H9 (cell line): ENCODE measurements around the gene LRRC28. TPM values are rescaled to one million over a fixed set of nuclear protein-coding genes. Genes with fewer than 3 reads are reported as not detected.

ENCODE experiments used
- DNase-seq: peaks from one replicate; pipeline ENCODE4 v3.0.0-alpha.2; 2017
- H2AFZ ChIP-seq: one replicate; pipeline ENCODE4 v1.6.1; 2013; ENCODE audit warnings: mild to moderate bottlenecking, low read length, control low read depth, moderate library complexity
- H2AK5ac ChIP-seq: 2 replicates; pipeline ENCODE4 v1.6.1; 2013; ENCODE audit warnings: low read length, control low read depth, mixed read lengths; ENCODE audit not compliant: insufficient read length
- H2BK120ac ChIP-seq: one replicate; pipeline ENCODE4 v1.6.1; 2013; ENCODE audit warnings: low read depth, mild to moderate bottlenecking, low read length, control low read depth, inconsistent platforms; ENCODE audit not compliant: poor library complexity, severe bottlenecking
- H2BK12ac ChIP-seq: 2 replicates; pipeline ENCODE4 v1.6.1; 2013; ENCODE audit warnings: low read length, control low read depth, mixed read lengths, low read depth; ENCODE audit not compliant: insufficient read length
- H2BK15ac ChIP-seq: 2 replicates; pipeline ENCODE4 v1.6.1; 2013; ENCODE audit warnings: low read depth, low read length, control low read depth
- H2BK20ac ChIP-seq: one replicate; pipeline ENCODE4 v1.6.1; 2013; ENCODE audit warnings: low read depth, mild to moderate bottlenecking, low read length, control low read depth, inconsistent platforms; ENCODE audit not compliant: poor library complexity, severe bottlenecking
- H2BK5ac ChIP-seq: 2 replicates; pipeline ENCODE4 v1.6.1; 2013; ENCODE audit warnings: low read length, control low read depth, mixed read lengths; ENCODE audit not compliant: insufficient read length
- H3K14ac ChIP-seq: 2 replicates; pipeline ENCODE4 v1.6.1; 2013; ENCODE audit warnings: low read length, control low read depth; ENCODE audit not compliant: insufficient read depth
- H3K18ac ChIP-seq: 2 replicates; pipeline ENCODE4 v1.6.1; 2013; ENCODE audit warnings: low read depth, mild to moderate bottlenecking, mixed read lengths, low read length, control low read depth; ENCODE audit not compliant: insufficient read length
- H3K23ac ChIP-seq: 2 replicates; pipeline ENCODE4 v1.6.1; 2013; ENCODE audit warnings: low read length, control low read depth, mixed read lengths, low read depth; ENCODE audit not compliant: insufficient read length
- H3K23me2 ChIP-seq: 2 replicates; pipeline ENCODE4 v1.6.1; 2013; ENCODE audit warnings: low read depth, mild to moderate bottlenecking, mixed read lengths, low read length, control low read depth; ENCODE audit not compliant: insufficient read length, poor library complexity, severe bottlenecking
- H3K27ac ChIP-seq: 2 replicates; pipeline ENCODE4 v1.5.1; 2013; ENCODE audit warnings: low read length, control low read depth, mixed read lengths, low read depth; ENCODE audit not compliant: insufficient read length
- H3K27me3 ChIP-seq: 2 replicates; pipeline ENCODE4 v1.6.1; 2013; ENCODE audit warnings: low read length, control low read depth, inconsistent platforms; ENCODE audit not compliant: insufficient read depth
- H3K4ac ChIP-seq: 2 replicates; pipeline ENCODE4 v1.6.1; 2013; ENCODE audit warnings: low read depth, mild to moderate bottlenecking, control low read depth, inconsistent platforms, low read length, moderate library complexity
- H3K4me1 ChIP-seq: 2 replicates; pipeline ENCODE4 v1.6.1; 2013; ENCODE audit warnings: low read length, control low read depth, inconsistent platforms; ENCODE audit not compliant: insufficient read depth
- H3K4me2 ChIP-seq: 2 replicates; pipeline ENCODE4 v1.6.1; 2013; ENCODE audit warnings: low read length, control low read depth, mixed read lengths; ENCODE audit not compliant: insufficient read length, insufficient read depth
- H3K56ac ChIP-seq: 2 replicates; pipeline ENCODE4 v1.6.1; 2013; ENCODE audit warnings: low read depth, mild to moderate bottlenecking, mixed read lengths, low read length, control low read depth; ENCODE audit not compliant: insufficient read length
- H3K79me1 ChIP-seq: 2 replicates; pipeline ENCODE4 v1.6.1; 2013; ENCODE audit warnings: low read depth, mild to moderate bottlenecking, moderate library complexity, low read length, control low read depth, inconsistent platforms; ENCODE audit not compliant: insufficient read depth, poor library complexity, severe bottlenecking
- H3K79me2 ChIP-seq: 2 replicates; pipeline ENCODE4 v1.6.1; 2013; ENCODE audit warnings: low read length, control low read depth, inconsistent platforms; ENCODE audit not compliant: insufficient read depth
- H3K9ac ChIP-seq: 2 replicates; pipeline ENCODE4 v1.6.1; 2013; ENCODE audit warnings: low read length, control low read depth, mixed read lengths; ENCODE audit not compliant: insufficient read length; ENCODE audit errors: extremely low read depth
- H3K9me3 ChIP-seq: one replicate; pipeline ENCODE4 v1.6.1; 2013; ENCODE audit warnings: low read depth, low read length, inconsistent platforms; ENCODE audit not compliant: control insufficient read depth
- H3T11ph ChIP-seq: one replicate; pipeline ENCODE4 v1.6.1; 2013; ENCODE audit warnings: mild to moderate bottlenecking, low read length, control low read depth, inconsistent platforms
- H4K20me1 ChIP-seq: one replicate; pipeline ENCODE4 v1.6.1; 2013; ENCODE audit not compliant: control insufficient read depth, insufficient read length, insufficient read depth
- H4K5ac ChIP-seq: 2 replicates; pipeline ENCODE4 v1.6.1; 2013; ENCODE audit warnings: low read depth, mild to moderate bottlenecking, mixed read lengths, low read length, control low read depth; ENCODE audit not compliant: insufficient read length
- H4K8ac ChIP-seq: replicated peaks from 2 replicates; pipeline ENCODE4 v1.6.1; 2013; ENCODE audit warnings: low read length, control low read depth, mixed read lengths, low read depth; ENCODE audit not compliant: insufficient read length
- H4K91ac ChIP-seq: 2 replicates; pipeline ENCODE4 v1.6.1; 2013; ENCODE audit warnings: low read depth, mild to moderate bottlenecking, moderate library complexity, mixed read lengths, low read length, control low read depth; ENCODE audit not compliant: insufficient read length
- H3K27ac Mint-ChIP-seq, 3 experiments: 2 replicates in 2 of 3; 3 replicates in 1 of 3; pipeline ENCODE4 v1.8.0; 2020 to 2021; ENCODE audit warnings: mixed read lengths in 3 of 3, mild to moderate bottlenecking in 1 of 3, moderate library complexity in 1 of 3
- H3K27me3 Mint-ChIP-seq: 2 replicates; pipeline ENCODE4 v1.8.0; 2021; ENCODE audit warnings: low read depth, mild to moderate bottlenecking, moderate library complexity, mixed read lengths
- H3K36me3 Mint-ChIP-seq, 3 experiments: 2 replicates in 2 of 3; 3 replicates in 1 of 3; pipeline ENCODE4 v1.8.0; 2020 to 2021; ENCODE audit warnings: low read depth in 3 of 3, mixed read lengths in 3 of 3; ENCODE audit not compliant: insufficient read depth in 1 of 3
- H3K4me1 Mint-ChIP-seq, 2 experiments: 2 replicates each; pipeline ENCODE4 v1.8.0; 2020; ENCODE audit warnings: mixed read lengths in 2 of 2
- H3K4me3 Mint-ChIP-seq, 2 experiments: 2 replicates in 1 of 2; 3 replicates in 1 of 2; pipeline ENCODE4 v1.8.0; 2020 to 2021; ENCODE audit warnings: mild to moderate bottlenecking in 2 of 2, mixed read lengths in 2 of 2, moderate library complexity in 1 of 2
- H3K9me3 Mint-ChIP-seq, 2 experiments: 2 replicates in 1 of 2; 3 replicates in 1 of 2; pipeline ENCODE4 v1.8.0; 2020; ENCODE audit warnings: mild to moderate bottlenecking in 2 of 2, mixed read lengths in 2 of 2, moderate library complexity in 1 of 2
- WGBS: extraction: QIAGEN DNeasy Blood & Tissue Kit; methylation state at CpG from one replicate; pipeline ENCODE4 v1.1.7; 2013; ENCODE audit warnings: missing lambda C conversion rate, low lambda C conversion rate, mixed read lengths; ENCODE audit not compliant: insufficient read length; ENCODE audit errors: extremely low coverage; 5-methylcytosine and 5-hydroxymethylcytosine counted together
- total RNA-seq: library from RNA; stranded (reverse); gene quantifications from 2 replicates; pipeline ENCODE4 v1.2.1, GENCODE V29; 2021
- TF ChIP-seq, protein P1 (sequence below): fragments of 200-600 bp; sonication (generic); conservative IDR thresholded peaks from 3 replicates; pipeline ENCODE4 v1.8.0; 2021; ENCODE audit warnings: antibody characterized with exemption, mild to moderate bottlenecking

Gene LRRC28
- total RNA-seq, 1 experiment from 2014 or later, result 17.6 TPM

DNA sequence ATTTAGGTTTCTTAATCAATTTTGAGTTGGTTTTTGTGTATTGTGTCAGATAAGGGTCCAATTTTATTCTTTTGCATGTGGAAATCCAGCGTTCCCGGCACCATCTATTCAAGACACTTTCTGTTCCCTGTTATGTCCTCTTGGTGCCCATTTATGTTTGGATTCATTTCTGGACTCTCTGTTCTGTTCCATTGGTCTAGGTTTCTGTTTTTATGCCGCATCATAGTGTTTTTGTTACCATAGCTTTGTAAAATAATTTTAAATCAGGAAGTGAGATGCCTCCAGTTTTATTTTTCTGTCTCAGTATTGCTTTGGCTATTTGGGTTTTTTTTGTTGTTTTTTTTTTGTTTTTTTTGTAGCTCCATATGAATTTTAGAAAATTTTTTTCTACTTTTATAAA lies 97.1 kb downstream of the LRRC28 start:
- H3K79me1 ChIP-seq, result no peaks in the 10 kb centered on the region
- H4K5ac ChIP-seq, result no peak overlapping the region
- Mint-ChIP-seq H3K4me1 (peaks cover 9 to 12% of the 10 kb centered on the region in 2 experiments), H3K27ac (no peak overlapping the region), H3K4me3 (no peak overlapping the region), H3K9me3 (no peaks in the 10 kb centered on the region; a peak in 2 of 5 replicates), H3K36me3 (peaks cover 0 to 6% (median 3%) of the 10 kb centered on the region in 3 experiments; a peak in 3 of 7 replicates), H3K27me3 (no peaks in the 10 kb centered on the region)
- no peak overlapping the region for H3K27ac ChIP-seq
- TF ChIP-seq, protein P1, sequence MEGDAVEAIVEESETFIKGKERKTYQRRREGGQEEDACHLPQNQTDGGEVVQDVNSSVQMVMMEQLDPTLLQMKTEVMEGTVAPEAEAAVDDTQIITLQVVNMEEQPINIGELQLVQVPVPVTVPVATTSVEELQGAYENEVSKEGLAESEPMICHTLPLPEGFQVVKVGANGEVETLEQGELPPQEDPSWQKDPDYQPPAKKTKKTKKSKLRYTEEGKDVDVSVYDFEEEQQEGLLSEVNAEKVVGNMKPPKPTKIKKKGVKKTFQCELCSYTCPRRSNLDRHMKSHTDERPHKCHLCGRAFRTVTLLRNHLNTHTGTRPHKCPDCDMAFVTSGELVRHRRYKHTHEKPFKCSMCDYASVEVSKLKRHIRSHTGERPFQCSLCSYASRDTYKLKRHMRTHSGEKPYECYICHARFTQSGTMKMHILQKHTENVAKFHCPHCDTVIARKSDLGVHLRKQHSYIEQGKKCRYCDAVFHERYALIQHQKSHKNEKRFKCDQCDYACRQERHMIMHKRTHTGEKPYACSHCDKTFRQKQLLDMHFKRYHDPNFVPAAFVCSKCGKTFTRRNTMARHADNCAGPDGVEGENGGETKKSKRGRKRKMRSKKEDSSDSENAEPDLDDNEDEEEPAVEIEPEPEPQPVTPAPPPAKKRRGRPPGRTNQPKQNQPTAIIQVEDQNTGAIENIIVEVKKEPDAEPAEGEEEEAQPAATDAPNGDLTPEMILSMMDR, result no peak
- H2BK12ac ChIP-seq, result no peak overlapping the region
- no peaks in the 10 kb centered on the region for H3K9me3 ChIP-seq
- H3K79me2 ChIP-seq, result no peaks in the 10 kb centered on the region
- no peak overlapping the region for H3K23ac ChIP-seq
- H3K4me1 ChIP-seq, result no peaks in the 10 kb centered on the region
- no peak overlapping the region for H2AFZ ChIP-seq
- no peak for DNase-seq
- H3K4ac ChIP-seq, result no peak overlapping the region
- no peak overlapping the region for H3K4me2 ChIP-seq
- H3K14ac ChIP-seq, result no peak overlapping the region
- H3K9ac ChIP-seq, result no peak overlapping the region
- no peak overlapping the region for H3T11ph ChIP-seq
- no peaks in the 10 kb centered on the region for H3K23me2 ChIP-seq
- no peak overlapping the region for H2BK15ac ChIP-seq
- no peak overlapping the region for H3K56ac ChIP-seq
- H3K18ac ChIP-seq, result no peak overlapping the region
- no peaks in the 10 kb centered on the region for H4K20me1 ChIP-seq
- H4K91ac ChIP-seq, result no peak overlapping the region
- no peak overlapping the region for H2BK20ac ChIP-seq
- no peak overlapping the region for H2BK5ac ChIP-seq
- H2AK5ac ChIP-seq, result no peak overlapping the region
- H3K27me3 ChIP-seq, result no peaks in the 10 kb centered on the region
- H4K8ac ChIP-seq, result no peak overlapping the region
- H2BK120ac ChIP-seq, result no peak overlapping the region
- no CpG with 5 or more reads among the region's 3 CpGs for WGBS
